Endothelial cell of umbilical vein (primary cell): ENCODE measurements around the gene ZNF414. TPM values are rescaled to one million over a fixed set of nuclear protein-coding genes. Genes with fewer than 3 reads are reported as not detected.

Experiments used
- BruUV-seq: library from RNA; stranded (reverse); fragments of 400-500 nt; replicated peaks from 2 replicates; lab custom pipeline; 2021; lab: Mats Ljungman, UMichigan
- CTCF ChIA-PET: fragments of 300-600, 350-600 bp; sonication (Branson Sonifier 250); formaldehyde crosslinking; loops from one replicate; lab custom pipeline; 2021; ENCODE audit warnings: antibody characterized with exemption, inconsistent platforms; lab: Charles Lee
- POLR2A ChIA-PET: fragments of 300-600, 350-600 bp; sonication (Branson Sonifier 250); formaldehyde crosslinking; loops from one replicate; lab custom pipeline; 2021; ENCODE audit warnings: antibody characterized with exemption, inconsistent platforms; lab: Charles Lee
- DNase-seq: peaks from one replicate; pipeline ENCODE4 v3.0.0-alpha.2; 2011; ENCODE audit warnings: low read depth, low spot score
- FAIRE-seq: peaks from 2 replicates; lab custom pipeline; 2011; peaks lifted over from hg19 to GRCh38; lab: Jason Lieb, UNC
- H2AFZ ChIP-seq: 2 replicates; pipeline ENCODE4 v1.6.0; 2012; ENCODE audit warnings: low read depth, low read length, control low read depth, inconsistent platforms
- H3K27ac ChIP-seq: 2 replicates; pipeline ENCODE4 v1.5.1; 2011; ENCODE audit warnings: low read depth, mild to moderate bottlenecking, control low read depth, low read length, moderate library complexity; ENCODE audit not compliant: insufficient read depth
- H3K27me3 ChIP-seq, 2 experiments: 2 replicates each; pipeline versions ENCODE4 v1.6.0 to v1.6.1; 2011; ENCODE audit warnings: low read length in 2 of 2, mixed read lengths in 1 of 2; ENCODE audit not compliant: control insufficient read depth in 2 of 2, insufficient read depth in 2 of 2
- H3K36me3 ChIP-seq, 2 experiments: 2 replicates in 1 of 2; 3 replicates in 1 of 2; pipeline ENCODE4 v1.5.1; 2011; ENCODE audit warnings: low read length in 2 of 2, mild to moderate bottlenecking in 1 of 2, moderate library complexity in 1 of 2; ENCODE audit not compliant: control insufficient read depth in 2 of 2, insufficient read depth in 2 of 2; ENCODE audit errors: extremely low read depth in 1 of 2
- H3K4me1 ChIP-seq: 3 replicates; pipeline ENCODE4 v1.5.1; 2011; ENCODE audit warnings: mild to moderate bottlenecking, low read length; ENCODE audit not compliant: control insufficient read depth, insufficient read depth; ENCODE audit errors: extremely low read depth
- H3K4me2 ChIP-seq: 2 replicates; pipeline ENCODE4 v1.6.1; 2011; ENCODE audit warnings: low read length, control low read depth, mixed read lengths; ENCODE audit not compliant: insufficient read depth
- H3K4me3 ChIP-seq, 3 experiments: fragments of 200-600 bp in 1 of 3; sonication (generic), shearing (Covaris generic) in 1 of 3; replicated peaks in 1 of 3; 2 replicates each; pipeline ENCODE4 v1.5.1; 2011 to 2016; ENCODE audit warnings: control low read depth in 3 of 3, low read length in 3 of 3, mild to moderate bottlenecking in 2 of 3, inconsistent platforms in 1 of 3, low read depth in 1 of 3, moderate library complexity in 1 of 3; ENCODE audit not compliant: insufficient read depth in 1 of 3
- H3K79me2 ChIP-seq: 2 replicates; pipeline ENCODE4 v1.6.0; 2012; ENCODE audit warnings: low read length, inconsistent platforms; ENCODE audit not compliant: control insufficient read depth, insufficient read depth
- H3K9ac ChIP-seq: replicated peaks from 2 replicates; pipeline ENCODE3; 2011; ENCODE audit warnings: low read length, control low read depth; ENCODE audit not compliant: insufficient read depth; ENCODE audit errors: extremely low read depth
- H3K9me1 ChIP-seq: replicated peaks from 3 replicates; pipeline ENCODE4 v1.6.0; 2011; ENCODE audit warnings: mild to moderate bottlenecking, low read length; ENCODE audit not compliant: control insufficient read depth, insufficient read depth; ENCODE audit errors: extremely low read depth
- H3K9me3 ChIP-seq: replicated peaks from 2 replicates; pipeline ENCODE4 v1.5.1; 2012; ENCODE audit warnings: low read length, inconsistent platforms; ENCODE audit not compliant: control insufficient read depth, insufficient read depth
- H4K20me1 ChIP-seq: replicated peaks from 2 replicates; pipeline ENCODE3; 2011; ENCODE audit warnings: mild to moderate bottlenecking, low read length; ENCODE audit not compliant: control insufficient read depth, insufficient read depth; ENCODE audit errors: extremely low read depth
- FOS ChIP-seq: IDR thresholded peaks from 2 replicates; pipeline ENCODE4 v1.6.1; 2011; ENCODE audit warnings: mild to moderate bottlenecking, low read length, moderate library complexity, borderline replicate concordance; ENCODE audit not compliant: insufficient read depth
- JUN ChIP-seq: IDR thresholded peaks from 2 replicates; pipeline ENCODE4 v1.6.1; 2011; ENCODE audit warnings: borderline replicate concordance, low read depth; ENCODE audit not compliant: insufficient read length, insufficient read depth
- MYC ChIP-seq: IDR thresholded peaks from one replicate; pipeline ENCODE4 v1.6.1; 2011; ENCODE audit warnings: mild to moderate bottlenecking, low read depth, low read length
- POLR2A ChIP-seq: IDR thresholded peaks from 2 replicates; pipeline ENCODE4 v1.6.1; 2012; ENCODE audit warnings: low read depth, mild to moderate bottlenecking, control low read depth, low read length
- POLR2AphosphoS5 ChIP-seq: IDR thresholded peaks from 2 replicates; pipeline ENCODE4 v1.6.1; 2012; ENCODE audit warnings: low read depth, mild to moderate bottlenecking, control low read depth, low read length, moderate library complexity; ENCODE audit not compliant: insufficient read depth
- dilution Hi-C: fragments of 300-500 bp; cut with MboI; formaldehyde crosslinking; loops from one replicate; pipeline ENCODE4 v1.15.0; 2019; ENCODE audit warnings: low sequenced_read_pairs; ENCODE audit not compliant: extremely low pct_ligation_motif_present
- intact Hi-C: fragments of 100-400 bp; cut with micrococcal nuclease; formaldehyde crosslinking; loops from one replicate; pipeline ENCODE4 v1.10.0; 2022
- polyA plus RNA-seq, 4 experiments: library from polyadenylated mRNA; depleted of rRNA in 3 of 4; stranded (reverse) in 3 of 4; unstranded in 1 of 4; fragments of >200 nt; gene quantifications; 2 replicates each; pipeline versions ENCODE4 v1.2.1 to v1.2.3, GENCODE V29; 2011 to 2012; ENCODE audit warnings: missing spikeins in 1 of 4
- total RNA-seq: library from RNA; stranded (reverse); gene quantifications from 2 replicates; pipeline ENCODE4 v1.2.3, GENCODE V29; 2021
- TF ChIP-seq, protein P1 (sequence below), 2 donors: IDR thresholded peaks; 1 replicate in 1 of 2; 2 replicates in 1 of 2; pipeline ENCODE4 v1.5.1; 2011; ENCODE audit warnings: low read length in 2 of 2, mild to moderate bottlenecking in 2 of 2, moderate library complexity in 2 of 2, control low read depth in 1 of 2, inconsistent platforms in 1 of 2, low read depth in 1 of 2; ENCODE audit not compliant: insufficient read depth in 1 of 2; ENCODE audit errors: extremely low read depth in 1 of 2

The ZNF414 gene
- total and polyA plus RNA-seq, 2 donors (not counting 3 experiments of a cell fraction or from before 2014, with no cell fraction given) = 11.6 to 20.6 TPM

DNA sequence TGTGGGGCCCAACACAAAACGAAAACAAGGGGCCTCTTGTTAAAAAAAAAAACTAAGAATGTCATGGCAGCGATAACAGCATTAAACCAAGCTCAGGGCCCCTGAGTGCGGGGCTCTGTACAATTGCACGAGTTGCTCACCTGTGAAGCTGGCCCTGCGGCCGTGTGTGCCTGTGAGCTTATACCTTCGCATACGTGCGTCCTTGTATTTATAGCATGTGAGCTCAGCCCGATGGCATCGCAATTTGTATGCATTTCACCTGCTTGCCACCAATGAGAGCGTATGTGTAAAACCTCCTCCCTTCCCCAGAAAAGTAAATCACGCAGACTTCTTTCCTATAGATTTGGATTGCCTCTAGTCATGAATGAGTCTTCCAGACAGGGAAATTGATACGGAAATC, 52.1 kb downstream of the ZNF414 start:
- Histone ChIP-seq H3K27ac (no peak overlapping the region), H3K4me3 (no peak overlapping the region), H3K4me1 (peaks cover 30% of the 10 kb centered on the region), H3K4me2 (no peak overlapping the region), H3K79me2 (peaks cover 92% of the 10 kb centered on the region), H3K9me1 (no peaks in the 10 kb centered on the region), H3K9ac (no peak overlapping the region), H2AFZ (no peak overlapping the region), H3K9me3 (no peaks in the 10 kb centered on the region), H3K36me3 (peaks cover 27 to 34% of the 10 kb centered on the region in 2 experiments), H3K27me3 (no peaks in the 10 kb centered on the region), H4K20me1 (peaks cover 48% of the 10 kb centered on the region)
- dilution Hi-C loops = no loop called here
- no TSS peak for BruUV-seq
- intact Hi-C loops = no loop called here
- FAIRE-seq (no peak), DNase-seq (no peak)
- TF ChIP-seq JUN (no peak), MYC (no peak)
- TF ChIP-seq, protein P1, sequence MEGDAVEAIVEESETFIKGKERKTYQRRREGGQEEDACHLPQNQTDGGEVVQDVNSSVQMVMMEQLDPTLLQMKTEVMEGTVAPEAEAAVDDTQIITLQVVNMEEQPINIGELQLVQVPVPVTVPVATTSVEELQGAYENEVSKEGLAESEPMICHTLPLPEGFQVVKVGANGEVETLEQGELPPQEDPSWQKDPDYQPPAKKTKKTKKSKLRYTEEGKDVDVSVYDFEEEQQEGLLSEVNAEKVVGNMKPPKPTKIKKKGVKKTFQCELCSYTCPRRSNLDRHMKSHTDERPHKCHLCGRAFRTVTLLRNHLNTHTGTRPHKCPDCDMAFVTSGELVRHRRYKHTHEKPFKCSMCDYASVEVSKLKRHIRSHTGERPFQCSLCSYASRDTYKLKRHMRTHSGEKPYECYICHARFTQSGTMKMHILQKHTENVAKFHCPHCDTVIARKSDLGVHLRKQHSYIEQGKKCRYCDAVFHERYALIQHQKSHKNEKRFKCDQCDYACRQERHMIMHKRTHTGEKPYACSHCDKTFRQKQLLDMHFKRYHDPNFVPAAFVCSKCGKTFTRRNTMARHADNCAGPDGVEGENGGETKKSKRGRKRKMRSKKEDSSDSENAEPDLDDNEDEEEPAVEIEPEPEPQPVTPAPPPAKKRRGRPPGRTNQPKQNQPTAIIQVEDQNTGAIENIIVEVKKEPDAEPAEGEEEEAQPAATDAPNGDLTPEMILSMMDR (IDR thresholded peaks at IDR 0.05; ENCODE audit: extremely low read depth in 1 of 2, insufficient read depth in 1 of 2, low read depth in 1 of 2, low read length in 2 of 2) = no peak
- POLR2A ChIA-PET = no interaction called here
- CTCF ChIA-PET = interaction anchor here (1.0 to 1.9 kb wide), 2 partner anchors 9 to 108 kb away, joined by 3 to 14 read pairs; no protein-coding TSS in a partner anchor

DNA sequence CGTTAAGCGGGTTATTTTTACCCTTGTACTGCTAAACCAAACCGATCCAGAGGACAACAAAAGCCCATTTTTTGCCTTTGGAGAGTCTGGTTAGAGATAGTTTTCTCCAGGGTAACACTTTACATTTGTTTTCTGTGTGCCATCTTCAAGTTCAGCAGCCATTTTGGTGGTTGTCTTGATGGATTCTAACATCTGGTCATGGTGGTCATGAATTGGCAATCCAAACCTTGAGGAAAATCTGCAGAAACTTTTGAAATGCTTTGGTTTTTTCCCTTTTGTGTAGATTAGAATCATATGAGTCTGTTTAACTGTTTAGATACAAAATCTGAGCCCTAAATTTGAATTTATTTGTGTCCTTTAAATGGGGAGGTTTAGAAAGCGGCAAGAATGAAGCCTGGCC, 52.6 kb downstream of the ZNF414 start:
- H3K9me3 ChIP-seq = no peaks in the 10 kb centered on the region
- FAIRE-seq (no peak), DNase-seq (no peak)
- ChIA-PET CTCF (no interaction called here), POLR2A (no interaction called here)
- H3K27ac ChIP-seq = no peak overlapping the region
- no peaks in the 10 kb centered on the region for H3K27me3 ChIP-seq
- peaks cover 30 to 37% of the 10 kb centered on the region in 2 experiments for H3K36me3 ChIP-seq
- H2AFZ ChIP-seq = no peak overlapping the region
- peaks cover 48% of the 10 kb centered on the region for H4K20me1 ChIP-seq
- peaks cover 32% of the 10 kb centered on the region for H3K4me1 ChIP-seq
- H3K9ac ChIP-seq = no peak overlapping the region
- no peak overlapping the region for H3K4me2 ChIP-seq
- no peak for TF ChIP-seq POLR2A
- no peak for TF ChIP-seq FOS
- TF ChIP-seq JUN = no peak
- TF ChIP-seq, protein P1 (IDR thresholded peaks at IDR 0.05; ENCODE audit: extremely low read depth in 1 of 2, insufficient read depth in 1 of 2, low read depth in 1 of 2, low read length in 2 of 2) = no peak
- no peak for TF ChIP-seq POLR2AphosphoS5
- BruUV-seq = no TSS peak
- H3K79me2 ChIP-seq = peaks cover 94% of the 10 kb centered on the region
- intact Hi-C loops (no loop called here), dilution Hi-C loops (no loop called here)
- no peaks in the 10 kb centered on the region for H3K9me1 ChIP-seq
- no peak overlapping the region for H3K4me3 ChIP-seq
